ENCODE results near the gene SLC25A12. TPM values are rescaled to one million over a fixed set of nuclear protein-coding genes. Genes with fewer than 3 reads are reported as not detected.

The SLC25A12 gene
- total RNA-seq, 1 donor from 2014 or later: 30.4 TPM

DNA sequence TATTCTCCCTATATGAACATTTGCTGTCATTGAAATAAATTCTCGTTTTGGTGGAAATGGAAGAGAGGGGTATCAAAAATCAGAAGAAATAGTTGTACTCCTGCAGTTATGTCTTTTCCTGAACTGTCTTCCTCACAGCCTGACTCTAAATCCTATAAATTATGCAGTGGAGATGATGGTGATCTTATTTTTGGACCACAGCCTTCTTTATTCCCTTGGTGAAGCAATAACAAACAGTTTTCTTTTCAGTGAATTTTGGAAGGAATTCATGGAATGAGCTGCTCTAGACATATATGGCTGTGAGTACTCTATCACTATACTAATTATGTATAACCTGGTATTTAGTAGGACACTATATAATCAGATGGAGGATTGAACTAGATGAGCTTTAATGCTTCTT, 1.7 kb upstream of the SLC25A12 start:
- H3K4me3 Mint-ChIP-seq (ENCODE audit: unreplicated experiment): peak overlapping the region; percentile 2
- peaks cover 10% of the 10 kb centered on the region for H3K4me1 Mint-ChIP-seq (ENCODE audit: low read depth, unreplicated experiment)
- no peak for DNase-seq
- H3K9me3 Mint-ChIP-seq (ENCODE audit: unreplicated experiment): peaks cover 15% of the 10 kb centered on the region
- no peaks in the 10 kb centered on the region for H3K36me3 Mint-ChIP-seq (ENCODE audit: unreplicated experiment)
- H3K27ac Mint-ChIP-seq (ENCODE audit: unreplicated experiment): peak overlapping the region; percentile 39
- peaks cover 8% of the 10 kb centered on the region for H3K27me3 Mint-ChIP-seq (ENCODE audit: unreplicated experiment)
- TF ChIP-seq, protein P1, sequence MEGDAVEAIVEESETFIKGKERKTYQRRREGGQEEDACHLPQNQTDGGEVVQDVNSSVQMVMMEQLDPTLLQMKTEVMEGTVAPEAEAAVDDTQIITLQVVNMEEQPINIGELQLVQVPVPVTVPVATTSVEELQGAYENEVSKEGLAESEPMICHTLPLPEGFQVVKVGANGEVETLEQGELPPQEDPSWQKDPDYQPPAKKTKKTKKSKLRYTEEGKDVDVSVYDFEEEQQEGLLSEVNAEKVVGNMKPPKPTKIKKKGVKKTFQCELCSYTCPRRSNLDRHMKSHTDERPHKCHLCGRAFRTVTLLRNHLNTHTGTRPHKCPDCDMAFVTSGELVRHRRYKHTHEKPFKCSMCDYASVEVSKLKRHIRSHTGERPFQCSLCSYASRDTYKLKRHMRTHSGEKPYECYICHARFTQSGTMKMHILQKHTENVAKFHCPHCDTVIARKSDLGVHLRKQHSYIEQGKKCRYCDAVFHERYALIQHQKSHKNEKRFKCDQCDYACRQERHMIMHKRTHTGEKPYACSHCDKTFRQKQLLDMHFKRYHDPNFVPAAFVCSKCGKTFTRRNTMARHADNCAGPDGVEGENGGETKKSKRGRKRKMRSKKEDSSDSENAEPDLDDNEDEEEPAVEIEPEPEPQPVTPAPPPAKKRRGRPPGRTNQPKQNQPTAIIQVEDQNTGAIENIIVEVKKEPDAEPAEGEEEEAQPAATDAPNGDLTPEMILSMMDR (IDR thresholded peaks at IDR 0.05; ENCODE audit: partially characterized antibody, unreplicated experiment): no peak

DNA sequence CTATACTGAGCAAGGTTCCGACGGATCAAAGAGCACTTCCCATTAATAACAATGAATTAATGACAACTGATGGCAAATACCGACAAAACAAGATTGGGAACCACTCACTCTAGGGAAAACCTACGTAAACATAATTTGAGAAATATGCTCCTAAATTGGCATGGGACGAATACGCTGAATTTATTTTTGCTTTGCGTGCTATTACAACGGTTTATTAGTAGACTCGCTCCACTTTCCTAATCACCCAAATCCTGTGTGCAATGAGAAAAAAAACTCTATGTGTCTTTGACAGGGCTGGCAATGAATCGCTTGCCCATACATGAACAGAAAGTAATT, 536 bp upstream of the SLC25A12 start:
- Mint-ChIP-seq H3K9me3 (ENCODE audit: unreplicated experiment) (peaks cover 15% of the 10 kb centered on the region), H3K27ac (ENCODE audit: unreplicated experiment) (peak overlapping the region; percentile 85), H3K4me1 (ENCODE audit: low read depth, unreplicated experiment) (peaks cover 10% of the 10 kb centered on the region), H3K36me3 (ENCODE audit: unreplicated experiment) (no peaks in the 10 kb centered on the region), H3K4me3 (ENCODE audit: unreplicated experiment) (peak overlapping the region; percentile 91), H3K27me3 (ENCODE audit: unreplicated experiment) (peaks cover 8% of the 10 kb centered on the region)
- TF ChIP-seq, protein P1 (IDR thresholded peaks at IDR 0.05; ENCODE audit: partially characterized antibody, unreplicated experiment): no peak
- no peak for DNase-seq

DNA sequence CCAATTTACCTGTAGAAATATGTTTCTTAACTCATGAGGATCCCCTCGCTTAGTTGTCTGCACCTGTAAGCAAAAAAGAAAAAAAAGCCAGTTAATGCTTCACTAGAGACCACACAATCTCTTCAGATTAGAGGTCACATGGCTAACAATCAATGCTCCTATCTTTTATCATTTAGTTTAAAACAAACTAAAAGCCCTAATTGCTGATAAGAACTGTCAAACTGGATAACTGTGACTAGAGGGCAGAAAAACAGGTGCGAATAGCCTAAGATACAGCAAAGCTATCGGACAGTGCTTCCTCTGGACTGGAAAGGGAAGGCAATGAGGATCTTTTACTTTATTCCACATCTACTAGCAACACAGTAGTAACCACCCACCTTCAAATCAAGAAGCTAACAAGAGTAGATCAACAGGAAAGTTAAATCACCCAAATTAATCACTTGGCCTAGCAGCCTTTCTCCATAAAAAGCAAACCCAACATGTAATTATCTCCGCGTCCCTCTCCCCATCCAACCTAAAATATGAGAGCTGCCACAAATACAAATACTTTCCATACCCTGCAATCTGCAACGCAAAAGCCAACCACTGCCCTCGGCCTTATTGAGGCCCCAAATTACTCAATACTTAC, 734 bp downstream of the SLC25A12 start:
- Mint-ChIP-seq H3K9me3 (ENCODE audit: unreplicated experiment) (peaks cover 13% of the 10 kb centered on the region), H3K36me3 (ENCODE audit: unreplicated experiment) (no peaks in the 10 kb centered on the region), H3K4me1 (ENCODE audit: low read depth, unreplicated experiment) (peaks cover 10% of the 10 kb centered on the region), H3K27ac (ENCODE audit: unreplicated experiment) (peak overlapping the region; percentile 97), H3K4me3 (ENCODE audit: unreplicated experiment) (peak overlapping the region; percentile 100), H3K27me3 (ENCODE audit: unreplicated experiment) (peaks cover 6% of the 10 kb centered on the region)
- DNase-seq: no peak
- TF ChIP-seq, protein P1 (IDR thresholded peaks at IDR 0.05; ENCODE audit: partially characterized antibody, unreplicated experiment): no peak

DNA sequence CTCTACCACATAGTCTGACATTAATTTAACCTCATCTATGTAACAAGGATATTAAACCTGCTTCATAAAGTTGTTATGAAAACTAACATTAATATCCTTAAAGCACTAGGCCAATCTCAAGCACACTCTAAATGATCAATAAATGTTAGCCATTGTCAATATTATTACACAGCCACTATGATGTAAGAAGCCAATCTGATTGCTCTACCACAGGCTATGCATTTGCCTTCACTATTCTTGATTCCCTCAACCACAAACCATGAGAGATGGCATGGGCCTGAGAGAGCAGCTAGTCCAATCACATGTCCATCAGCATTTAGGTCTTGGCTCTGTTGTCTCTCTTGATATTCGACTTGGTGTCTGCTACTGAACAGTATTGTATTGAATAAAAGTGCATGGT, 4.2 kb downstream of the SLC25A12 start:
- Mint-ChIP-seq H3K36me3 (ENCODE audit: unreplicated experiment) (no peaks in the 10 kb centered on the region), H3K9me3 (ENCODE audit: unreplicated experiment) (peaks cover 10% of the 10 kb centered on the region), H3K27ac (ENCODE audit: unreplicated experiment) (no peak overlapping the region), H3K4me3 (ENCODE audit: unreplicated experiment) (no peak overlapping the region), H3K4me1 (ENCODE audit: low read depth, unreplicated experiment) (peaks cover 9% of the 10 kb centered on the region), H3K27me3 (ENCODE audit: unreplicated experiment) (peaks cover 6% of the 10 kb centered on the region)
- no peak for DNase-seq
- TF ChIP-seq, protein P1 (IDR thresholded peaks at IDR 0.05; ENCODE audit: partially characterized antibody, unreplicated experiment): no peak

DNA sequence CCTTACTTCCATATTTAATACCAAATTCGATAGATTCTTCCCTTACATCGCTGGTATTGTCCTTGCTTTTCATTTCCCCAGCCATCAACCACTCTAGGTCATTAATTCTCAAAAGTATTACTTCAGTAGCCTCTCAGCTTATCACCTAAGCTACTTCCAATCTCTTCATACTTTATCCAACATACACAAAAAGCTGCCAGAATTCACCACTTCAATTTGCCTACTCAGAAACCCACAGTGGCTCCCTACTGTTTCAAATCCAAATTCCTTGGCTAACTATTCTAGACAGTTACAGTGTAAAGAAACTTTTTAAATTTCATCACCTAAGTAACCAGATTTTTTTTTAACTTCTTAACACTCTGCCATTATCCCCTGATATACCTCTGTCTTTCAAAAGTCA, 4.7 kb downstream of the SLC25A12 start:
- Mint-ChIP-seq H3K36me3 (ENCODE audit: unreplicated experiment) (no peaks in the 10 kb centered on the region), H3K27ac (ENCODE audit: unreplicated experiment) (no peak overlapping the region), H3K4me3 (ENCODE audit: unreplicated experiment) (no peak overlapping the region), H3K4me1 (ENCODE audit: low read depth, unreplicated experiment) (peaks cover 6% of the 10 kb centered on the region), H3K9me3 (ENCODE audit: unreplicated experiment) (peaks cover 6% of the 10 kb centered on the region), H3K27me3 (ENCODE audit: unreplicated experiment) (peaks cover 6% of the 10 kb centered on the region)
- DNase-seq: no peak
- TF ChIP-seq, protein P1 (IDR thresholded peaks at IDR 0.05; ENCODE audit: partially characterized antibody, unreplicated experiment): no peak

Data from glutamatergic neuron (in vitro differentiated cells).